Stimulated activated CD4-positive, alpha-beta T cell treated with anti-CD3 and anti-CD28 coated beads, Interleukin-15, amount 100 ng/mL, for 48 hours (primary cell): Measurements from ENCODE around the gene TBL2.
"Not testable (repeated sequence)": the region's sequence is repeated elsewhere in the genome, so short reads cannot be mapped to it uniquely, and the experiment has no call there.

Experiments
- DNase-seq, 2 donors: peaks; one replicate each; pipeline ENCODE4 v3.0.0-alpha.2; 2020; ENCODE audit warnings: low read depth in 2 of 2

The TBL2 gene

DNA sequence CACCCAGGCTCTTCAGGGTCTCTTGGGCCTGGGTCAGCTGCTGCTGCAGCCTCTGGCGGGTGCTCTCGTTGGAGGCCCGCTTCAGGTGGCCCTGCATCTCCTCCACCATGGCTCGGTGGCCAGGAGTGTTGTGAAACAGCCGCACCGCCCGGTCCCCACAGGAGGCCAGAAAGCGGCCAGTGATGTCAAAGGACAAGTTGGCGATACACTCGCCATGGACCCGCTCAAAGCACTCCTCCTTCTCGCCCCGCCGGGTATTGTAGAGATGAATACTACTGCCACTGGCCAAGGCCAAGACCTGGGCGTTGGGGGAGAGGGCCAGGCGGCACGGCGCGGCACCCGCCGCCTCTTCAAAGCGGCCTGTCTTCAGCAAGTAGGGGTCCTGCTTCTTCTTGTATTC, 7.9 kb downstream of the TBL2 start:
- DNase-seq, result no peak

DNA sequence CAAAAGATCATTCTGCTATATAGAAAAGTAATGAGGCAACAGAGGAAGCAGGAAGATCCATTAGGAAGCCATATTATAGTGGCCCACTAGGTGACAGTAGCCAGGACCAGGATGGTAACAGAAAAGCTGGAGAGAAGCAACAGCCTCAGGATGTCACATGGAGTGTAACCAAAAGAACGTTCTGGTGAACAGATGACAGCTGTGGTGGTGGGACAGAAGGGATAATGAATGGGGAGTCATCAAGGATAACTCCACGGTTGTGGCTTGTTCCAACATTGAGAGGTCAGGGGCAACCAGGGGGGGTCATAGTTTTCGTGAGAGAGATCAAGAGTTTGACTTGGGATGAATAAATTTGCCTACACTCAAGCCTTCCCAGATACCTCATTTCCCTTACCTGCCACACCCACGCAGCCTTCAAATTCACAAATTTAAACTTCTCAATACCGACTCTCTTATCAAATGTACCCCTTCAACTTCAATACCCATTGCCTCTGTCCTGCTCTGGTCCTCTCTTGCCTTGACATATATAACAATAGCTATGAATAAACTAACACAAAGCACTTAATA, 9.3 kb downstream of the TBL2 start:
- no peak for DNase-seq

DNA sequence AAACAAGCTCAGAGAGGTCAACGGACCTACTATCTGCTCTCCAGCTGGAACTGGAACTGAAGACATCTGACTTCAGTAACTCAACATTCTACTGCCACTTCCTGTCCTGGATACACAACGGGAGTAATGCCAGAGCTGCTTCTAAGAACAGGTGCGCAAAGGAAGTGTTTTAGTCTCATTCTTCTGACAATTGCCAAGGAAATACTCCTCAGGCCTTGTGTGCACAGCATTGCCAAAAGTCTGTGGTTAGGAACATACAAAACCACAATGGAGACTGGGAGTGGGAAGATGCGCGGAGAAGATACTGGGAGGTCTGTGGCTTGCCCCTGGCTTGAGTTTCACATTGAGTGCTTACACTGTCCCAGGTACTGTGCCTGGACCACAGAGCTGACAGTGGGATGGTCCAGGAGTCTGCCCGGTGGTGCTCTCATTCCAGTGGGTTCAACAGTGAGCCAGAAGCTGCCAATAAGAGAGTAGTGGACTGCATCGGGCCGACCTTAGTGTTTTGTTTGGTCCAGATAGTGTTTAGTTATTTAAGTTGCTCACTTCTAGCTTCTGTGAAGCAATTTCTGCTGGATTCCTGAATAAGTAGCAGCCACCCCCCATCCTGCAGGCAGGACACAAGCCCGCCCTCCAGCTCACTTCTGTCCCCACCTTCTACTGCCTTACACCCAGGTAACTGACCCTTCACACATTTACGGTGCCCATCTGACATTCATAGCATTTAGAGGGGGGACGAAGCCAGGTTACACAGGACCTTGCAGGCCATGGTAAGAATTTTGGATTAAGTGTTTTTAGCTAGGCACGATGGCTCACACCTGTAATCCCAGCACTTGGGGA, 10.3 kb downstream of the TBL2 start:
- no peak for DNase-seq

- DNase-seq, result no peak
Measured at GRCh38 chr7:73567140-73567539, 11.2 kb downstream of the TBL2 start.

DNA sequence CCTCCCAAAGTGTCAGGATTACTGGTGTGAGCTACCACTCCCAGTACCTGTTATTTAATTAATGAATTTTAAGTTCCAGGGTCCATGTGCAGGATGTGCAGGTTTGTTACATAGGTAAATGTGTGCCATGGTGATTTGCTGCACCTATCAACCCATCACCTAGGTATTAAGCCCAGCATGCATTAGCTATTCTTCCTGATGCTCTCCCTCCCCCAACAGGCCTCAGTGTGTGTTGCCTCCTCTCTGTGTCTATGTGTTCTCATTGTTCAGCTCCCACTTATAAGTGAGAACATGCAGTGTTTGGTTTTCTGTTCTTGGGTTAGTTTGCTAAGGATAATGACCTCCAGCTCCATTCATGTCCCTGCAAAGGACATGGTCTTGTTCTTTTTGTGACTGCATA, 11.9 kb downstream of the TBL2 start:
- not testable (repeated sequence) for DNase-seq

DNA sequence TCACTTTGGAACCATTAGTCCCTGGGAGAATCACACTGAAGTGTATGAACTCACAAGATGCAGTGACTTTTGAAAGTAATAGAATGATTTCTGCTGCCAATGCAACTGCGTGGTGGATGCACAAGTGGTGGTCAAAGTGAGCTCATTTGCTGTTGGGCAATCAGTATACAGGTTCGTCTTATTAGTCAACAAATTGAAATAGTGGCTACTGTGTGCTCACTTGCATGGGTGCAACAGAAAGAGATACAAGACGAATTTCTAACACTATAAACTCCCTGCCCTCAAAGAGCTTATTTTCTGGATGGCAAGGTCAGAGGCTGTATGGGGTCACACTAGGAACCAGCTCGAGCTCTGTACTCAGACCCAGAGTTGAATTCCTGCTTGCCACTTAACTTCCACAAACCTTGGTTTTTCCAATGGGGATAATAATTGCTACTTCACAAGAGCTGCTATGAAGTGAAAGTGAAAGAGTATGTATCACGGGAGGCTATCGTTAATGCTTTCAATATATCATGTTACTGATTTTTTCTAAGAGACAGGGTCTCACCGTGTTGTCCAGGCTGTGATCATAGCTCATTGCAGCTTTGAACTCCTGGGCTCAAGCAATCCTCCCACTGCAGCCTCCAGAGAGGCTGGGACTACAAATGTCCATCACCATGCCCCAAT, 12.6 kb downstream of the TBL2 start:
- no peak for DNase-seq

GRCh38 chr7:73560109-73560835, 18.1 kb downstream of the TBL2 start:
- no peak for DNase-seq

DNA sequence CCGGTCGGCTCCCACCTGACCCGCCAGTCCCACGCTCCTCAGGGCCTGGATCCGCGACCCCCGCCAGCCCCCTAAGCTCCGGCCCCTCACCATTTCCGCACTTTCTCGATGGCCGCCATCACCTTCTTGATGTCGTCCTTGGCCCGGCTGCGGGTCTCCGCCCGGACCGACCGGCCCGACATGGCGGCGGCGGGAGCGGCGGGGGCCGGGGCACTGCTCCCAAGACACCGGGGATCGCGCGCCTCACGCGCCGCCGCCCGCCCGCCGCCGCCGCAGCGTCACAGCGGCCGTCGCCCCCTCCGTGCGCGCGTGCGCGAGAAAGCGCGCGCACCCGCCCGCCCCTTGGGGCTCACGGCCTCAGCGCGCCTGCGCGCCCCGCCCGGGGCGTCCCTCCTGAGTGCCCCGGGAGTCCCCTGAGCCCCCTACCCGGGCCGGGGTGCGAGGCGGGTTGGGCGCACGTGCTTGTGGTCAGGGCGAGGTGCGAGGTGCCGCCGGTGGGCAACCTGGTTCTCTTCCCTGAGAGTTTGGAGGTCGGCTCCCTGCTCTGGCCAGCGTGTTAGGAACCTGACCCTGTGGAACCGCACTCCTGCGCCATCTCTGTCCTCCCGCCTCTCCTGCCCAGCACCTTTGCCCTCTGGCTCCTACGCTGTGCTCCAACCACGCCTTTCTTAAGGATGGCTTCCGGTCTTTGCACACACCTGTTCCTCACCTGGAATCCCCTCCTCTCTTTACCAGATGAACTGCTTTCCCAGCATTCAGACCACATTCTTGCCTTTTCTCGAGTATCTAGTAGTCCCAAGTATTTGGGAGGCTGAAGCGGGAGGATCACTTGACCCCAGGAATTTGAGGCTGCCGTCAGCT, 20.8 kb downstream of the TBL2 start, which contains the start of gene BCL7B:
Gene BCL7B, minus strand, starts transcription at position 294 of the 861 bp plus-strand sequence. Its CDS starts 112 bp downstream, at position 182.
- DNase-seq, result peak; percentile 41 to 61

GRCh38 chr7:73557108-73557396, 21.3 kb downstream of the TBL2 start:
- DNase-seq, result peak; percentile 81 to 89

- DNase-seq, result no peak
Measured at GRCh38 chr7:73556208-73557107, 21.9 kb downstream of the TBL2 start.

DNA sequence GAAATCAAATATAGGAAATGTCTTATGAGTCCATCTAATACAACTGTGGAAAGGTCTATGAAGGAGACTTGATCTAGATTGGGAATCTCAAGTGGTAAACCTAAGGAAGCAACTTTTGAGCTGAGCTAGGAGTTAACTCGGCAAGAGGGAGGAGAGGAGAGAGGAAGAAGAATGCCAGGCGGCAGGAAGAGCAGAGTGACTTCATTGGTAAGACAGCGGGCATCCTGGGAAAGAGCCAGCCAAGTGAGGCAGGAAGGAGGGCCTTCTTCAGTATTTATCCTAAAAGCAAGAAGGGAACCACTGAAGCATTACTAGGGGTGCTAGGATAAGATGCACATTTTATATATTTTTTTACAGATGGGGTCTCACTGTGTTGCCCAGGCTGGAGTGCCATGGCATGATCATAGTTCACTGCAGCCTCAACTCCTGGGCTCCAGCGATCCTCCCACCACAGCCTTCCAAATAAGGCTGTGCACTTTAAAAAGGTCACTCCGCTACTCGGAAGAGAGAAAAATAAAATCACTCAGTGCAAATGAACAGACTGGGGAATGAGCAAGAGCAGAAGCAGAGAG, 22.9 kb downstream of the TBL2 start:
- no peak for DNase-seq

DNA sequence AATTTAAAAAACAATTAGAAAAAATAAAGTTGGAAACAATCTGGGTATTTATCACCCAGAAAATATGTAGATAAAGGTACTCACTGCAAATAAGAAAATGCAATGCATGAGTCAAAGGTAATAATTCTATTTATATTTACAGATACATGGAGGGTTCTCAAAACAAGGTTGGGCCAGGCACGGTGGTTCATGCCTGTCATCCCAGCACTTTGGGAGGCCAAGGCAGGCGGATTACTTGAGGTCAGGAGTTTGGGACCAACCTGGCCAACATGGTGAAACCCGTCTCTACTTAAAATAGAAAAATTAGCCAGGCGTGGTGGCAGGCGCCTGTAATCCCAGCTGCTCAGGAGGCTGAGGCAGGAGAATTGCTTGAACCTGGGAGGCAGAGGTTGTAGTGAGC, 28.3 kb downstream of the TBL2 start:
- not testable (repeated sequence) for DNase-seq

GRCh38 chr7:73549176-73549575, 29.2 kb downstream of the TBL2 start:
- DNase-seq, result no peak

DNA sequence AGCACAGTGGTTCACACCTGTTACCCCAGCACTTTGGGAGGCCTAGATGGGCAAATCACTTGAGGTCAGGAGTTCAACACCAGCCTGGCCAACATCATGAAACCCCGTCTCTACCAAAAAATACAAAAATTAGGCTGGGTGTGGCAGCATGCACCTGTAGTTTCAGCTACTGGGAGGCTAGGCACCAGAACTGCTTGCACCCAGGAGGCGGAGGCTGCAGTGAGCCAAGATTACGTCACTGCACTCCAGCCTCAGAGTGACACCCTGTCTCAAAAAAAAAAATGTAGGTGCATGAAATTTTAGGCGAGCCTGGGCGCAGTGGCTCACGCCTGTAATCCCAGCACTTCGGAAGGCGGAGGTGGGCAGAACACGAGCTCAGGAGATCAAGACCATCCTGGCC, 30.5 kb downstream of the TBL2 start:
- no peak for DNase-seq

DNA sequence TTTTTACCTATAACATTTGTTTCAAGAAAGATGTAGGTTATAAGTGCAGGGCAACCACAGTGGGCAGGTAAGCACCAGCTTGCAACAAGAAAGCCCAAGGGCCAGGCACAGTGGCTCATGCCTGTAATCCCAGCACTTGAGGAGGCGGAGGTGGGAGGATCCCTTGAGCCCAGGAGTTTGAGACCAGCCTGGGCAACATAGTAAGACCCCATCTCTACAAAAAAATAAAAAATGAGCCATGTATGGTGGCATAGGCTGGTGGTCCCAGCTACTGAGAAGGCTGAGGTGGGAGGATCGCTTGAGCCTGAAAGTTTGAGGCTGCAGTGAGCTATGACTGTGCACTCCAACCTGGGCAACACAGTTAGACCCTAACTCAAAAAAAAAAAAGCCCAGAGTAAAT, 33.7 kb downstream of the TBL2 start:
- DNase-seq, result no peak

DNA sequence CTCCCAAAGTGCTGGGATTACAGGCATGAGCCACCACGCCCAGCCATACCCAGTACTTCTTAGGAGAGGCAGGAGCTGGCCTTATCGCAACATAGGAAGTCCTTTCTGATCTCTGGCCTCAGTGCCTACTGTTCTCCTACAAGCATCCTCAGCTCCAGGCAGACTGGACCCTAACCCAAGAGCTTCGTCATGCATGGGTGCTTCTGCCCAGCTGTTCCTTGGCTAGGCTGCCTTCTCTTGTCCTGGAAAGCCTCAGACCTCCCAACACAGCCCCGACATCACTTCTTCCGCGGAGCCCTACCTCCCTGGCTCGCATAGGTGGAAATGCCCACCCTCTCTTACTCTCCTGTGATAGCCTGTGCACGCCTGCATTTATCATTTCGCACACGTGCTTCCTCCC, 36.7 kb downstream of the TBL2 start:
- no peak for DNase-seq

DNA sequence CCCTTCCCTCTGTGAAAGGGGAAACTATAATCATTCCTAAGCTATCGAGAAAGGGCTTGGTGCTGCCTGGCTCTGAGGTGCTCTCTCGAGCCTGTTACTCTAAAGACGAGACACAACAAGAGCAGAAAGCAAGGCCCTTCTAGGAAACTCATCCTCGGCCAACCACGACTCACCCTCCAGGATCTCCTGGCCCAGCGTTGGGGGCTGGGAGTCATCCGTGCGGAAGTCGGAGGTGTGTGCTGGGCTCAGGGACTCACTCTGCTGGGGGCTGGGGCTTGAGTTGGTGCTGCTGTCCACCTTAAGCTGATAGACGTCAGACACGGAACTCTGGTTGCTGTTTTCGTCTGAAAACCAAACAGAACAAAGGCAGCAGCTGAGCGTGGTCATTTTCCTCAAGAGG, 38.7 kb downstream of the TBL2 start:
- DNase-seq, result no peak

- DNase-seq, result not testable (repeated sequence)
Measured at GRCh38 chr7:73538510-73538909, 39.9 kb downstream of the TBL2 start.

DNA sequence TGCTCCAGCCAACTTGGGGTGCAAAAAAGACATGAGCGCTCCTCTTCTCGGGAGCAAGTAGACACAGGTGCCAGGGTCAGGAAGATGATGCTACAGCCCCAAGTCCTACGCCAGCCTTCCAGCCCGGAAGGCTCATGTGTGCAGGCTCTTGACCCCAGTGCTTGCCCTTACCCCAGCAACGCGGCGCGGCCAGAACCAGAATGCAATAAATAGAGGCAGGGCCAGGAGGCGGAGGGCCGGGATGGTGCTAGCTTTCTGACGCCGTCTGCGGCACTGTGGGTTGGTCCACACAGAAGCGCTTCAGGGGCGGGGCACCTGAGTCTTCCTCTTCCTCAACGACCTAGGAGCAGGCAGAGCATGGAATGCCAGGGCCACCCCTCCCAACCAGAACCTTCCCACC, 41.3 kb downstream of the TBL2 start:
- no peak for DNase-seq

- DNase-seq, result no peak
Measured at GRCh38 chr7:73536479-73536878, 41.9 kb downstream of the TBL2 start.
